Activated naive CD4-positive, alpha-beta T cell treated with anti-CD3 and anti-CD28 coated beads, Interleukin-2, amount 50 U/mL, for 16 hours (primary cell): ENCODE measurements around the gene POMT1.

Experiments
- DNase-seq: peaks from one replicate; pipeline ENCODE4 v3.0.0-alpha.2; 2020

The POMT1 gene

GRCh38 chr9:131477816-131478419, 24.8 kb upstream of the POMT1 start:
- no peak for DNase-seq

GRCh38 chr9:131478421-131478868, 24.3 kb upstream of the POMT1 start:
- DNase-seq, result peak; percentile 66

GRCh38 chr9:131478911-131479310, 23.8 kb upstream of the POMT1 start:
- no peak for DNase-seq

- no peak for DNase-seq
Measured at GRCh38 chr9:131480258-131480657, 22.5 kb upstream of the POMT1 start.

- no peak for DNase-seq
Measured at GRCh38 chr9:131481441-131482342, 21.0 kb upstream of the POMT1 start.

GRCh38 chr9:131482343-131483006, 20.2 kb upstream of the POMT1 start:
- DNase-seq, result no peak

GRCh38 chr9:131483319-131484050, 19.2 kb upstream of the POMT1 start:
- no peak for DNase-seq

GRCh38 chr9:131484051-131484445, 18.7 kb upstream of the POMT1 start:
- DNase-seq, result no peak

GRCh38 chr9:131484560-131485185, 18.0 kb upstream of the POMT1 start:
- DNase-seq, result no peak

- no peak for DNase-seq
Measured at GRCh38 chr9:131485206-131485605, 17.5 kb upstream of the POMT1 start.

GRCh38 chr9:131485728-131486422, 16.8 kb upstream of the POMT1 start:
- no peak for DNase-seq

- DNase-seq, result no peak
Measured at GRCh38 chr9:131487001-131487400, 15.7 kb upstream of the POMT1 start.

- DNase-seq, result no peak
Measured at GRCh38 chr9:131487621-131488031, 15.1 kb upstream of the POMT1 start.

GRCh38 chr9:131490514-131490913, 12.2 kb upstream of the POMT1 start:
- no peak for DNase-seq

- DNase-seq, result no peak
Measured at GRCh38 chr9:131491001-131491710, 11.6 kb upstream of the POMT1 start.

GRCh38 chr9:131492070-131492469, 10.6 kb upstream of the POMT1 start:
- DNase-seq, result no peak

GRCh38 chr9:131494296-131494870, 8.3 kb upstream of the POMT1 start:
- no peak for DNase-seq

GRCh38 chr9:131495785-131496184, 6.9 kb upstream of the POMT1 start:
- DNase-seq, result no peak

GRCh38 chr9:131496844-131497405, 5.8 kb upstream of the POMT1 start:
- no peak for DNase-seq

- DNase-seq, result no peak
Measured at GRCh38 chr9:131499254-131499767, 3.4 kb upstream of the POMT1 start.
